ENCODE results near the gene CCL19. TPM values are rescaled to one million over a fixed set of nuclear protein-coding genes. Genes with fewer than 3 reads are reported as not detected.

Gene CCL19
- total RNA-seq, 1 experiment from 2014 or later, result not detected

DNA sequence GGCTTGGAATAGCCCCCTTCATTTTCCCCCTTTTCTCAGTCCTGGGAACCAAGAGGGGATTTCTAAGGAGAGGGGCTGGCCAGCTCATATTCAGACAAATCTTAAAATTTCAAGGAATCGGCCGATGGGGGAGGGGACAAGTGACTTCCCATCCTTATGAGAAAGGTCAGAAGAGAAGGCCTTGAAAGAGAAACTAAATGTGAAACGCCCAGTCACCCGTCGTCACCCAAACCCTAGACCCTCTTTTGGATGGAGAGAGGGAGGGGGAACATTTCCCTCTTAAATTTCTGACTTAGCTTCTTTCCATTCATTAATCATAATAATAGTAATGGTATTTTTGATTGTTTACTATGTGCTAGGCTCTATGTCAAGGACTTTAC lies 850 bp upstream of the CCL19 start:
- DNase-seq (ENCODE audit: low read depth, low spot score) (no peak), ATAC-seq (no peak)
- POLR2A ChIA-PET, result interaction anchor here (0.6 to 0.8 kb wide), 3 partner anchors 22 to 377 kb away, joined by 3 to 17 read pairs (median 5); no protein-coding TSS in a partner anchor
- Histone ChIP-seq H3K27ac (ENCODE audit: low read length) (no peak overlapping the region), H3K36me3 (ENCODE audit: control insufficient read depth, insufficient read depth, low read length) (no peaks in the 10 kb centered on the region), H3K4me3 (ENCODE audit: low read depth in 2 of 2, low read length in 2 of 2) (no peak overlapping the region), H3K4me1 (ENCODE audit: control insufficient read depth, insufficient read depth, low read length) (no peaks in the 10 kb centered on the region), H3K27me3 (ENCODE audit: control insufficient read depth, insufficient read depth, low read length) (no peaks in the 10 kb centered on the region), H3K9me3 (ENCODE audit: control insufficient read depth, insufficient read depth, low read depth, low read length) (no peaks in the 10 kb centered on the region)
- CTCF ChIA-PET, result interaction anchor here (0.9 to 1.1 kb wide), 2 partner anchors 11 to 417 kb away, joined by 3 to 5 read pairs; no protein-coding TSS in a partner anchor
- no TSS peak for BruUV-seq (replicated peaks)
- intact Hi-C loops (cut with micrococcal nuclease; ENCODE audit: unreplicated experiment) (no loop called here), in situ Hi-C loops (cut with HindIII; ENCODE audit: low pct_unique_long_range_greater_than_20kb, low sequenced_read_pairs) (no loop called here)
- TF ChIP-seq SIN3A (IDR thresholded peaks at IDR 0.05; ENCODE audit: borderline replicate concordance, insufficient read depth, low read depth, low read length) (no peak), REST (IDR thresholded peaks at IDR 0.05; ENCODE audit: insufficient read depth in 1 of 2, low read depth in 2 of 2, low read length in 1 of 2) (no peak), POLR2AphosphoS5 (IDR thresholded peaks at IDR 0.05; ENCODE audit: low read depth, low read length) (no peak), TCF7L2 (IDR thresholded peaks at IDR 0.05; ENCODE audit: low read depth, low read length) (no peak)
- TF ChIP-seq, protein P1, sequence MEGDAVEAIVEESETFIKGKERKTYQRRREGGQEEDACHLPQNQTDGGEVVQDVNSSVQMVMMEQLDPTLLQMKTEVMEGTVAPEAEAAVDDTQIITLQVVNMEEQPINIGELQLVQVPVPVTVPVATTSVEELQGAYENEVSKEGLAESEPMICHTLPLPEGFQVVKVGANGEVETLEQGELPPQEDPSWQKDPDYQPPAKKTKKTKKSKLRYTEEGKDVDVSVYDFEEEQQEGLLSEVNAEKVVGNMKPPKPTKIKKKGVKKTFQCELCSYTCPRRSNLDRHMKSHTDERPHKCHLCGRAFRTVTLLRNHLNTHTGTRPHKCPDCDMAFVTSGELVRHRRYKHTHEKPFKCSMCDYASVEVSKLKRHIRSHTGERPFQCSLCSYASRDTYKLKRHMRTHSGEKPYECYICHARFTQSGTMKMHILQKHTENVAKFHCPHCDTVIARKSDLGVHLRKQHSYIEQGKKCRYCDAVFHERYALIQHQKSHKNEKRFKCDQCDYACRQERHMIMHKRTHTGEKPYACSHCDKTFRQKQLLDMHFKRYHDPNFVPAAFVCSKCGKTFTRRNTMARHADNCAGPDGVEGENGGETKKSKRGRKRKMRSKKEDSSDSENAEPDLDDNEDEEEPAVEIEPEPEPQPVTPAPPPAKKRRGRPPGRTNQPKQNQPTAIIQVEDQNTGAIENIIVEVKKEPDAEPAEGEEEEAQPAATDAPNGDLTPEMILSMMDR (IDR thresholded peaks at IDR 0.05), result no peak

DNA sequence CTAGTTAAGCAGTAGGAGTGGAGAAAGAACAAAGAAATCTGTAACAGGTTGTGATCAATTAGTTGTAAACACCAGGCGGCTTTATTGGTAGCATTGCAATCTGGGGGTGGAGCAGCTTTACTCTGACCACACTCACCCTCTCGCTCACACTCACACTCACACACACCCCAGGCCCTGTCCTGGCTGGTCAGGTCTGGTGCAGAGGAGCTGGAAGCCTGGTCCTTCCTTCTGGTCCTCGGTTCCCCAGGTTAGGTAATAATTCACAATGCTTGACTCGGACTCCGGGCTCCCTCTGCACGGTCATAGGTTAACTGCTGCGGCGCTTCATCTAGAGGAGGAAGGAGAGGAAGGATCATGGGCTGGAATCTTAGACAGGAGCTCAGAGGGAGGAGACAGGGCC lies 1.6 kb downstream of the CCL19 start:
- no peaks in the 10 kb centered on the region for H3K27me3 ChIP-seq (ENCODE audit: control insufficient read depth, insufficient read depth, low read length)
- in situ Hi-C loops (cut with HindIII; ENCODE audit: low pct_unique_long_range_greater_than_20kb, low sequenced_read_pairs) (no loop called here), intact Hi-C loops (cut with micrococcal nuclease; ENCODE audit: unreplicated experiment) (no loop called here)
- no peaks in the 10 kb centered on the region for H3K36me3 ChIP-seq (ENCODE audit: control insufficient read depth, insufficient read depth, low read length)
- CTCF ChIA-PET, result interaction anchor here (0.7 kb wide), 1 partner anchor 10 kb away, joined by 3 read pairs; no protein-coding TSS in a partner anchor
- H3K4me3 ChIP-seq (ENCODE audit: low read depth in 2 of 2, low read length in 2 of 2), result no peak overlapping the region
- POLR2A ChIA-PET, result interaction anchor here (0.6 kb wide), 1 partner anchor 425 kb away, joined by 3 read pairs; no protein-coding TSS in a partner anchor
- no peaks in the 10 kb centered on the region for H3K4me1 ChIP-seq (ENCODE audit: control insufficient read depth, insufficient read depth, low read length)
- no TSS peak for BruUV-seq (replicated peaks)
- ATAC-seq, result no peak
- TF ChIP-seq, protein P1 (IDR thresholded peaks at IDR 0.05), result no peak
- TF ChIP-seq TCF7L2 (IDR thresholded peaks at IDR 0.05; ENCODE audit: low read depth, low read length), result no peak
- TF ChIP-seq SIN3A (IDR thresholded peaks at IDR 0.05; ENCODE audit: borderline replicate concordance, insufficient read depth, low read depth, low read length), result no peak
- no peak for DNase-seq (ENCODE audit: low read depth, low spot score)
- no peaks in the 10 kb centered on the region for H3K9me3 ChIP-seq (ENCODE audit: control insufficient read depth, insufficient read depth, low read depth, low read length)
- no peak overlapping the region for H3K27ac ChIP-seq (ENCODE audit: low read length)

Measured in Panc1 (cell line).